Esophagus muscularis mucosa (tissue), 4 donors: ENCODE data around the gene JPT1. TPM values are rescaled to one million over a fixed set of nuclear protein-coding genes. Genes with fewer than 3 reads are reported as not detected.

Experiments used
- DNase-seq: peaks from one replicate; pipeline ENCODE4 v3.0.0-alpha.2; 2017; ENCODE audit errors: extremely low spot score
- H3K27ac ChIP-seq, 4 donors: fragments of 200-600 bp; sonication (generic); replicated peaks in 1 of 4; 1 replicate in 3 of 4; 2 replicates in 1 of 4; pipeline ENCODE4 v1.5.1; 2016 to 2019; ENCODE audit warnings: mild to moderate bottlenecking in 1 of 4
- H3K27me3 ChIP-seq, 4 donors: fragments of 200-600 bp; sonication (generic); one replicate each; pipeline versions ENCODE4 v1.5.1 to v1.6.0; 2016 to 2019
- H3K36me3 ChIP-seq, 4 donors: fragments of 200-600 bp; sonication (generic); one replicate each; pipeline ENCODE4 v1.5.1; 2016 to 2019
- H3K4me1 ChIP-seq, 4 donors: fragments of 200-600 bp; sonication (generic); one replicate each; pipeline ENCODE4 v1.5.1; 2016 to 2019
- H3K4me3 ChIP-seq, 4 donors: fragments of 200-600 bp; sonication (generic); 1 replicate in 2 of 4; 2 replicates in 2 of 4; pipeline ENCODE4 v1.5.1; 2016 to 2019; ENCODE audit warnings: mild to moderate bottlenecking in 4 of 4, moderate library complexity in 1 of 4
- H3K9me3 ChIP-seq, 4 donors: fragments of 200-600 bp; sonication (generic); 1 replicate in 3 of 4; 2 replicates in 1 of 4; pipeline ENCODE4 v1.5.1; 2016 to 2019
- CTCF ChIP-seq, 3 experiments: fragments of 200-600 bp in 2 of 3; fragments of 450-650 bp in 1 of 3; sonication (generic) in 2 of 3; IDR thresholded peaks; one replicate each; pipeline ENCODE4 v1.5.1; 2017 to 2019; ENCODE audit warnings: antibody characterized with exemption in 3 of 3, mild to moderate bottlenecking in 2 of 3, moderate library complexity in 1 of 3
- EP300 ChIP-seq: sonication (generic); formaldehyde crosslinking; IDR thresholded peaks from one replicate; pipeline ENCODE4 v1.6.1; 2017; ENCODE audit warnings: antibody characterized with exemption
- POLR2A ChIP-seq: fragments of 450-650 bp; IDR thresholded peaks from one replicate; pipeline ENCODE4 v1.6.1; 2017; ENCODE audit warnings: antibody characterized with exemption, moderate library complexity, mild to moderate bottlenecking, low read depth
- POLR2AphosphoS5 ChIP-seq, 2 donors: sonication (generic); formaldehyde crosslinking; IDR thresholded peaks; one replicate each; pipeline ENCODE4 v1.6.1; 2017; ENCODE audit warnings: antibody characterized with exemption in 2 of 2
- WGBS: methylation state at CpG from one replicate; pipeline ENCODE4 v1.1.5; 2018; 5-methylcytosine and 5-hydroxymethylcytosine counted together
- intact Hi-C: fragments of 100-400 bp; cut with DNase I; formaldehyde crosslinking; loops from one replicate; pipeline ENCODE4 v1.15.1; 2023
- total RNA-seq, 4 donors: library from RNA; depleted of rRNA; stranded (reverse); fragments of >200 nt; gene quantifications; one replicate each; pipeline versions ENCODE4 v1.1.0 to v1.2.1, GENCODE V29; 2016

The JPT1 gene
- total RNA-seq, 4 donors from 2014 or later: 5.4 to 24.2 (median 18.4) TPM

GRCh38 chr17:75152922-75153779 is 1.2 kb downstream of the JPT1 start:
- no peak overlapping the region for H3K27ac ChIP-seq
- WGBS: 7% methylated on average over 24 of the region's 28 CpGs

GRCh38 chr17:75152523-75152921 is 1.8 kb downstream of the JPT1 start:
- intact Hi-C loops: no loop called here
- WGBS: 84% methylated on average over 6 of the region's 6 CpGs
- Histone ChIP-seq H3K9me3 (no peaks in the 10 kb centered on the region), H3K27ac (no peak overlapping the region), H3K4me1 (peaks cover 11 to 23% (median 21%) of the 10 kb centered on the region in 4 donors), H3K4me3 (no peak overlapping the region), H3K36me3 (peaks cover 0 to 10% (median 8%) of the 10 kb centered on the region in 4 donors), H3K27me3 (no peaks in the 10 kb centered on the region)
- DNase-seq: no peak
- TF ChIP-seq POLR2A (no peak), CTCF (IDR thresholded peaks at IDR 0.05) (no peak)

More at GRCh38 chr17:75152922-75153779, 1.2 kb downstream of the JPT1 start:
- TF ChIP-seq POLR2AphosphoS5 (IDR thresholded peaks at IDR 0.05): no peak
- TF ChIP-seq EP300: no peak
- no peak for TF ChIP-seq CTCF (IDR thresholded peaks at IDR 0.05)
- no peak for TF ChIP-seq POLR2A
- intact Hi-C loops: no loop called here
- H3K27me3 ChIP-seq: no peaks in the 10 kb centered on the region
- no peak for DNase-seq
- peaks cover 0 to 4% (median 3%) of the 10 kb centered on the region in 4 donors for H3K36me3 ChIP-seq
- peaks cover 11 to 23% (median 21%) of the 10 kb centered on the region in 4 donors for H3K4me1 ChIP-seq
- no peaks in the 10 kb centered on the region for H3K9me3 ChIP-seq
- H3K4me3 ChIP-seq: peak overlapping the region; percentile 74 to 97 (median 87)

GRCh38 chr17:75151930-75152329 is 2.4 kb downstream of the JPT1 start:
- Histone ChIP-seq H3K36me3 (peaks cover 0 to 16% (median 14%) of the 10 kb centered on the region in 4 donors), H3K27me3 (no peaks in the 10 kb centered on the region), H3K9me3 (no peaks in the 10 kb centered on the region), H3K4me3 (no peak overlapping the region), H3K4me1 (peaks cover 11 to 23% (median 21%) of the 10 kb centered on the region in 4 donors), H3K27ac (no peak overlapping the region)
- intact Hi-C loops: no loop called here
- DNase-seq: no peak
- 86% methylated on average over 6 of the region's 6 CpGs for WGBS
- TF ChIP-seq EP300 (no peak), POLR2AphosphoS5 (IDR thresholded peaks at IDR 0.05) (no peak), POLR2A (no peak), CTCF (IDR thresholded peaks at IDR 0.05) (no peak)

GRCh38 chr17:75147878-75148546 is 6.3 kb downstream of the JPT1 start:
- intact Hi-C loops: no loop called here
- H3K4me1 ChIP-seq: peaks cover under 1 to 6% (median 6%) of the 10 kb centered on the region in 4 donors
- WGBS: 82% methylated on average over 6 of the region's 6 CpGs

More at GRCh38 chr17:75147878-75148546, 6.3 kb downstream of the JPT1 start:
- Histone ChIP-seq H3K9me3 (no peaks in the 10 kb centered on the region), H3K36me3 (peaks cover 0 to 50% (median 28%) of the 10 kb centered on the region in 4 donors), H3K27me3 (no peaks in the 10 kb centered on the region), H3K4me3 (no peak overlapping the region), H3K27ac (no peak overlapping the region)
- TF ChIP-seq POLR2AphosphoS5 (IDR thresholded peaks at IDR 0.05): no peak
- TF ChIP-seq POLR2A: no peak
- no peak for TF ChIP-seq CTCF (IDR thresholded peaks at IDR 0.05)
- TF ChIP-seq EP300: no peak
- no peak for DNase-seq
